Neural cell (in vitro differentiated cells): ENCODE results near the gene SEC61B. TPM values are rescaled to one million over a fixed set of nuclear protein-coding genes. Genes with fewer than 3 reads are reported as not detected.

Experiments used
- H2AFZ ChIP-seq: fragments of 200-600, 300-800 bp; sonication (generic), shearing (Covaris generic); 2 replicates; pipeline ENCODE4 v1.6.0; 2014; ENCODE audit warnings: low read depth, mild to moderate bottlenecking, antibody characterized with exemption, low read length, moderate library complexity
- H3F3A ChIP-seq: fragments of 200-600 bp; shearing (Covaris generic); 2 replicates; pipeline ENCODE4 v1.6.1; 2016; ENCODE audit warnings: mild to moderate bottlenecking, moderate library complexity, mixed read lengths, antibody characterized with exemption, low read length; ENCODE audit not compliant: insufficient read depth, poor library complexity, severe bottlenecking
- H3K27ac ChIP-seq: fragments of 200-600, 300-800 bp; sonication (generic), shearing (Covaris generic); 2 replicates; pipeline ENCODE4 v1.5.1; 2014; ENCODE audit warnings: mild to moderate bottlenecking, low read length, moderate library complexity
- H3K27me3 ChIP-seq: fragments of 300-800, 200-600 bp; sonication (generic), shearing (Covaris generic); 2 replicates; pipeline ENCODE4 v1.6.0; 2014; ENCODE audit warnings: mild to moderate bottlenecking, low read depth, low read length, moderate library complexity; ENCODE audit not compliant: insufficient read depth
- H3K36me3 ChIP-seq: fragments of 300-800, 200-600 bp; sonication (generic), shearing (Covaris generic); 2 replicates; pipeline ENCODE4 v1.5.1; 2014; ENCODE audit warnings: mild to moderate bottlenecking, antibody characterized with exemption, low read length, moderate library complexity; ENCODE audit not compliant: insufficient read depth
- H3K4me2 ChIP-seq: fragments of 300-800, 200-600 bp; sonication (generic), shearing (Covaris generic); 2 replicates; pipeline ENCODE4 v1.6.0; 2014; ENCODE audit warnings: mild to moderate bottlenecking, low read length
- H3K4me3 ChIP-seq: fragments of 300-800, 200-600 bp; sonication (generic), shearing (Covaris generic); 2 replicates; pipeline ENCODE4 v1.5.1; 2014; ENCODE audit warnings: mild to moderate bottlenecking, low read length, moderate library complexity
- H3K79me2 ChIP-seq: fragments of 200-600 bp; shearing (Covaris generic); replicated peaks from 2 replicates; pipeline ENCODE4 v1.6.0; 2014; ENCODE audit warnings: mild to moderate bottlenecking, low read length, moderate library complexity; ENCODE audit not compliant: insufficient read depth
- H3K9ac ChIP-seq: fragments of 300-800, 200-600 bp; sonication (generic), shearing (Covaris generic); 2 replicates; pipeline ENCODE4 v1.6.1; 2016; ENCODE audit warnings: mild to moderate bottlenecking, low read length, mixed read lengths
- H3K9me2 ChIP-seq: fragments of 200-600 bp; shearing (Covaris generic); 2 replicates; pipeline ENCODE4 v1.6.1; 2016; ENCODE audit warnings: mild to moderate bottlenecking, low read length, mixed read lengths; ENCODE audit not compliant: insufficient read depth
- H3K9me3 ChIP-seq: fragments of 200-600, 300-800 bp; sonication (generic), shearing (Covaris generic); 2 replicates; pipeline ENCODE4 v1.6.1; 2016; ENCODE audit warnings: mild to moderate bottlenecking, mixed run types, low read length, moderate library complexity, mixed read lengths
- H4K20me1 ChIP-seq: fragments of 200-600 bp; shearing (Covaris generic); 2 replicates; pipeline ENCODE4 v1.6.1; 2016; ENCODE audit warnings: mild to moderate bottlenecking, mixed run types; ENCODE audit not compliant: insufficient read depth
- EP300 ChIP-seq: fragments of 450-650 bp; conservative IDR thresholded peaks from 2 replicates; pipeline ENCODE4 v1.6.1; 2014; ENCODE audit warnings: antibody characterized with exemption, mild to moderate bottlenecking, moderate library complexity; ENCODE audit not compliant: poor library complexity, severe bottlenecking
- MXI1 ChIP-seq: fragments of 450-650 bp; conservative IDR thresholded peaks from 2 replicates; pipeline ENCODE4 v1.6.1; 2014; ENCODE audit warnings: antibody characterized with exemption, mild to moderate bottlenecking; ENCODE audit not compliant: poor library complexity, severe bottlenecking
- POLR2AphosphoS5 ChIP-seq: IDR thresholded peaks from 2 replicates; pipeline ENCODE4 v1.6.1; 2012
- RAD21 ChIP-seq: fragments of 450-650 bp; conservative IDR thresholded peaks from 2 replicates; pipeline ENCODE4 v1.6.1; 2014; ENCODE audit warnings: antibody characterized with exemption, mild to moderate bottlenecking, moderate library complexity
- TAF1 ChIP-seq: IDR thresholded peaks from 2 replicates; pipeline ENCODE4 v1.6.1; 2012; ENCODE audit warnings: low read depth
- polyA plus RNA-seq: library from polyadenylated mRNA; depleted of rRNA; stranded (reverse); fragments of >200 nt; gene quantifications from 2 replicates; pipeline ENCODE4 v1.2.3, GENCODE V29; 2014
- TF ChIP-seq, protein P1 (sequence below): fragments of 450-650 bp; IDR thresholded peaks from 2 replicates; pipeline ENCODE4 v1.5.1; 2014; ENCODE audit warnings: antibody characterized with exemption, mild to moderate bottlenecking, moderate library complexity; ENCODE audit not compliant: poor library complexity, severe bottlenecking
- TF ChIP-seq, protein P2 (sequence below): IDR thresholded peaks from 2 replicates; pipeline ENCODE4 v1.6.1; 2012; ENCODE audit warnings: borderline replicate concordance

SEC61B gene
- polyA plus RNA-seq, 1 donor from 2014 or later = 203 TPM

DNA sequence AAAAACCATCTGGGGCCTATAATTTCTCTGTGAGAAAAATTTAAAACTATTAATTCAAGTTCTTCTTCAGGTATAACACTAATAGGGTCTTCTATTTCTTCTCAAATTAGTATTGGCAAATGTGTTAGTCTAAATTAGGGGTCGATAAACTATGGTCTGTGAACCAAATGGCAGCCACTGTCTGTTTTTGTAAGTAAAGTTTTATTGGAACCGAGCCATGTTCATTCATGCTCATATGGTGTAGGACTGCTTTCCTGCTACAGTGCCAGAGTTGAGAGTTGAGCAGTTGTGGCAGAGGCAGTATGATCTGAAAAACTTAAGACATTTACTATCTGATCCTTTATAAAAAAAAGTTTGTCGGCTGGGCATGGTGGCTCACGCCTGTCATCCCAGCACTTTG, 29.1 kb downstream of the SEC61B start:
- TF ChIP-seq MXI1 = no peak
- TF ChIP-seq, protein P1, sequence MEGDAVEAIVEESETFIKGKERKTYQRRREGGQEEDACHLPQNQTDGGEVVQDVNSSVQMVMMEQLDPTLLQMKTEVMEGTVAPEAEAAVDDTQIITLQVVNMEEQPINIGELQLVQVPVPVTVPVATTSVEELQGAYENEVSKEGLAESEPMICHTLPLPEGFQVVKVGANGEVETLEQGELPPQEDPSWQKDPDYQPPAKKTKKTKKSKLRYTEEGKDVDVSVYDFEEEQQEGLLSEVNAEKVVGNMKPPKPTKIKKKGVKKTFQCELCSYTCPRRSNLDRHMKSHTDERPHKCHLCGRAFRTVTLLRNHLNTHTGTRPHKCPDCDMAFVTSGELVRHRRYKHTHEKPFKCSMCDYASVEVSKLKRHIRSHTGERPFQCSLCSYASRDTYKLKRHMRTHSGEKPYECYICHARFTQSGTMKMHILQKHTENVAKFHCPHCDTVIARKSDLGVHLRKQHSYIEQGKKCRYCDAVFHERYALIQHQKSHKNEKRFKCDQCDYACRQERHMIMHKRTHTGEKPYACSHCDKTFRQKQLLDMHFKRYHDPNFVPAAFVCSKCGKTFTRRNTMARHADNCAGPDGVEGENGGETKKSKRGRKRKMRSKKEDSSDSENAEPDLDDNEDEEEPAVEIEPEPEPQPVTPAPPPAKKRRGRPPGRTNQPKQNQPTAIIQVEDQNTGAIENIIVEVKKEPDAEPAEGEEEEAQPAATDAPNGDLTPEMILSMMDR = no peak
- TF ChIP-seq EP300 = no peak
- TF ChIP-seq, protein P2, sequence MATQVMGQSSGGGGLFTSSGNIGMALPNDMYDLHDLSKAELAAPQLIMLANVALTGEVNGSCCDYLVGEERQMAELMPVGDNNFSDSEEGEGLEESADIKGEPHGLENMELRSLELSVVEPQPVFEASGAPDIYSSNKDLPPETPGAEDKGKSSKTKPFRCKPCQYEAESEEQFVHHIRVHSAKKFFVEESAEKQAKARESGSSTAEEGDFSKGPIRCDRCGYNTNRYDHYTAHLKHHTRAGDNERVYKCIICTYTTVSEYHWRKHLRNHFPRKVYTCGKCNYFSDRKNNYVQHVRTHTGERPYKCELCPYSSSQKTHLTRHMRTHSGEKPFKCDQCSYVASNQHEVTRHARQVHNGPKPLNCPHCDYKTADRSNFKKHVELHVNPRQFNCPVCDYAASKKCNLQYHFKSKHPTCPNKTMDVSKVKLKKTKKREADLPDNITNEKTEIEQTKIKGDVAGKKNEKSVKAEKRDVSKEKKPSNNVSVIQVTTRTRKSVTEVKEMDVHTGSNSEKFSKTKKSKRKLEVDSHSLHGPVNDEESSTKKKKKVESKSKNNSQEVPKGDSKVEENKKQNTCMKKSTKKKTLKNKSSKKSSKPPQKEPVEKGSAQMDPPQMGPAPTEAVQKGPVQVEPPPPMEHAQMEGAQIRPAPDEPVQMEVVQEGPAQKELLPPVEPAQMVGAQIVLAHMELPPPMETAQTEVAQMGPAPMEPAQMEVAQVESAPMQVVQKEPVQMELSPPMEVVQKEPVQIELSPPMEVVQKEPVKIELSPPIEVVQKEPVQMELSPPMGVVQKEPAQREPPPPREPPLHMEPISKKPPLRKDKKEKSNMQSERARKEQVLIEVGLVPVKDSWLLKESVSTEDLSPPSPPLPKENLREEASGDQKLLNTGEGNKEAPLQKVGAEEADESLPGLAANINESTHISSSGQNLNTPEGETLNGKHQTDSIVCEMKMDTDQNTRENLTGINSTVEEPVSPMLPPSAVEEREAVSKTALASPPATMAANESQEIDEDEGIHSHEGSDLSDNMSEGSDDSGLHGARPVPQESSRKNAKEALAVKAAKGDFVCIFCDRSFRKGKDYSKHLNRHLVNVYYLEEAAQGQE = no peak
- TF ChIP-seq POLR2AphosphoS5 = no peak
- TF ChIP-seq TAF1 = no peak
- no peak for TF ChIP-seq RAD21
- H4K20me1 ChIP-seq = no peaks in the 10 kb centered on the region
- no peak overlapping the region for H3K4me2 ChIP-seq
- no peaks in the 10 kb centered on the region for H3K27me3 ChIP-seq
- no peaks in the 10 kb centered on the region for H3K9me2 ChIP-seq
- no peaks in the 10 kb centered on the region for H3F3A ChIP-seq
- H3K9ac ChIP-seq = no peak overlapping the region
- H3K4me3 ChIP-seq = no peak overlapping the region
- H3K27ac ChIP-seq = no peak overlapping the region
- no peaks in the 10 kb centered on the region for H3K36me3 ChIP-seq
- H3K79me2 ChIP-seq = no peaks in the 10 kb centered on the region
- H3K9me3 ChIP-seq = no peaks in the 10 kb centered on the region
- H2AFZ ChIP-seq = no peak overlapping the region

DNA sequence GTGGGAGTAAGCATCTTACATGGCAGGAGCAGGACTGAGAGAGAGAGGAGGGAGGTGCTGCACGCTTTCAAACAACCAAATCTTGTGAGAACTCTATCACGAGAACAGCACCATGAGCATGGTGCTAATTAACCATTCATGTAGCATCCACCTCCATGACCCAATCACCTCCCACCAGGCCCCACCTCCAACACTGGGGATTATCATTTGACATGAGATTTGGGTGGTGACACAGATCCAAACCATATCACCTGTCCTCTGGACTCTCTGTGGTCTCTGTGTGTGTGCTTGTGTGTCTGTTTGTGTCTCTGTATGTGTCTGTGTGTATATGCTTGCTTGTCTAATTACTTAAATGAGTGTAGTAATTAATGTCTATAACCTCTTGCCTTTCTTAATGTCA, 31.1 kb downstream of the SEC61B start:
- H4K20me1 ChIP-seq = no peaks in the 10 kb centered on the region
- H2AFZ ChIP-seq = no peak overlapping the region
- H3K27me3 ChIP-seq = no peaks in the 10 kb centered on the region
- no peak overlapping the region for H3K27ac ChIP-seq
- no peaks in the 10 kb centered on the region for H3K9me2 ChIP-seq
- H3K36me3 ChIP-seq = no peaks in the 10 kb centered on the region
- H3K4me2 ChIP-seq = no peak overlapping the region
- H3K9ac ChIP-seq = no peak overlapping the region
- TF ChIP-seq, protein P2 = no peak
- no peak for TF ChIP-seq EP300
- no peaks in the 10 kb centered on the region for H3K79me2 ChIP-seq
- no peak overlapping the region for H3K4me3 ChIP-seq
- H3F3A ChIP-seq = no peaks in the 10 kb centered on the region
- no peaks in the 10 kb centered on the region for H3K9me3 ChIP-seq
